ENCODE data around the gene SAMD4A.

SAMD4A gene, protein sequence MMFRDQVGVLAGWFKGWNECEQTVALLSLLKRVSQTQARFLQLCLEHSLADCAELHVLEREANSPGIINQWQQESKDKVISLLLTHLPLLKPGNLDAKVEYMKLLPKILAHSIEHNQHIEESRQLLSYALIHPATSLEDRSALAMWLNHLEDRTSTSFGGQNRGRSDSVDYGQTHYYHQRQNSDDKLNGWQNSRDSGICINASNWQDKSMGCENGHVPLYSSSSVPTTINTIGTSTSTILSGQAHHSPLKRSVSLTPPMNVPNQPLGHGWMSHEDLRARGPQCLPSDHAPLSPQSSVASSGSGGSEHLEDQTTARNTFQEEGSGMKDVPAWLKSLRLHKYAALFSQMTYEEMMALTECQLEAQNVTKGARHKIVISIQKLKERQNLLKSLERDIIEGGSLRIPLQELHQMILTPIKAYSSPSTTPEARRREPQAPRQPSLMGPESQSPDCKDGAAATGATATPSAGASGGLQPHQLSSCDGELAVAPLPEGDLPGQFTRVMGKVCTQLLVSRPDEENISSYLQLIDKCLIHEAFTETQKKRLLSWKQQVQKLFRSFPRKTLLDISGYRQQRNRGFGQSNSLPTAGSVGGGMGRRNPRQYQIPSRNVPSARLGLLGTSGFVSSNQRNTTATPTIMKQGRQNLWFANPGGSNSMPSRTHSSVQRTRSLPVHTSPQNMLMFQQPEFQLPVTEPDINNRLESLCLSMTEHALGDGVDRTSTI

DNA sequence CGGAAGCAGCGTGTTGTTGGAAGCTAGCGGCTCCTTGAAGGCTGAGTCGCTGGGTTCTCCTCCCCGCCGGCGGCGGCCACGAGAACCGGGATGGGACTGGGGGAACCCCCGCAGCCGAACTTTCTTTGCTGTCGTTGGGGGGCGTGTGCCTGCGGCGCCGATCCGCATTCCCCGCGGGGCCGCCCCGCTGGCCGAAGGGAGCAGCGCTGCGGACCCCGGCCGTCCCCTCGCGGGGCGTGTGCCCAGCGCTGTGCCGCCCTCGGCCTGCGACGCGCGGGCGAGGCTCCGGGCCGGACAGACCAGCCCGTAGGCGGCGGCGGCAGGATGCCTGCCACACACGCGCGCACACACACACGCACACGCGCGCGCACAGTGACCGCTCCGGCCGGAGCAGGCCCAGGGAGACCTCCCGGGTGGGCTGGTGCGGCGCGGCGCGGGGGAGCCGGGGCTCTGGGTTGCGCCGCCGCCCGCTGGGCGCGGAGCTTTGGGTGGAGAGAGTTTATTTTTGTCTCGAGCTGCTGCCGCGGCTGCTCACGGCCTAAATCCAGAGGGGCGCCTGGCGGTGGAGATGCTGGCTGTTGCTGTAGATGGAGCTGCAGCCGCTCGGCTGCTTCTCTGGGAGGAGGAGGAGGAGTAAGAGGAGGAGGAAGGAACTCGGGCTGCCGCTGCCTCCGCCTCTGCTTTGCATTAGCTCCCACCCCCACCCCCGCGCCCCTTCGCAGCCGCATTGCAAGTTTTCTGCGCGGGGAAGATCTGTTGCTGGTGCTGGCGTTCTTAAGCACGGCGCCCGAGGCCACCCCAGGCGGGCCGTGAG, at the start of gene SAMD4A:
SAMD4A (plus strand) TSS at position 719 of the 814 bp plus-strand sequence. CDS start 789 bp downstream, outside the sequence.
- peak; percentile 91 for DNase-seq

DNA sequence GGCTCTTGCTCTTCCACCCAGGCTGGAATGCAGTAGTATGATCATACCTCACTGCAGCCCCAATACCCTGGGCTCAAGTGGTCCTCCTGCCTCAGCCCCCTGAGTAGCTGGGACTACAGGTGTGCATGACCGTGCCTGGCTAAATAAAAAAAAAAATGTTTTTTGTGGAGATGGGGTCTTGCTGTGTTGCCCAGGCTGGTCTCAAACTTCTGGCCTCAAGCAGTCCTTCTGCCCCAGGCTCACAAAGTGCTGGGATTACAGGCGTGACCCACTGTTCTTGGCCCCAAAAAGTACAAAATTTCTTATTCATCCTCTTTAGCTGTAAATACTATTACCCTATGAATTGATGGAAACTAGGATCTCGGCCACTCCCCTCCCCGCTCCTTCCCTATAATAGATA, 42.5 kb upstream of the SAMD4A start:
- no peak for DNase-seq

DNA sequence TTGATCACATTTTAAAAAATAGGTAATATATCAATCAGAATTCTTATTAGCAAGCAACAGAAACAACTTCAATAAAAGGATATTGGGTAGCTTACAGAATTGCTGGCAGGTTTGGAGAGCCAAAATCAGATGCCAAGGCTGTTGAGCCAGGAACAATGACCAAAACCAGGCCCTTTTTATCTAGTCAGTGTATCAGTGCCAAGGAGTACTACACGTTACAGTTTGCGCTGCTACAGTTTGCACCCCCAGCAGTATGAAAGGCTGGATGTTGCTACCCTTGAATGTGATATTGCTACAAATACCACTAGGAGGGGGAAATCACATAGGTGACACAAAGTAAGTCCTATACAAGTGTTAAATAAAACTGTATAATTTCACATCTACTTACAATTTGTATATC, 38.0 kb upstream of the SAMD4A start:
- no peak for DNase-seq

DNA sequence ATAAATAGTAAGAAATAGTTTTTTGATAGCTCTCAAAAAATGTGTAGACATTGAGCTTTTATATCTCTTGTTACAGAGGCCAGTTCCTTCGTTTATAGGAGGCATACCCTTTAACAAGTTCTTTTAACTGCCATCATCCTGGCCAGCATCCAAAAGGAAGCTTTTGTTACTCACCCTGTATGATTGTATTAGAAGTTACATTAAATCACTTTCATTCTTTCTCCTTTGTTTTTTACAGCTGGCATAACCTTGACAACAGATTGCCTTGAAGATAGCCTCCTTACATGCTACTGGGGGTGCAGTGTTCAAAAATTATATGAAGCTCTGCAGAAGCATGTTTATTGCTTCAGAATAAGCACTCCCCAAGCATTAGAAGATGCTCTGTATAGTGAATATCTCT, 37.1 kb upstream of the SAMD4A start:
- DNase-seq = no peak

DNA sequence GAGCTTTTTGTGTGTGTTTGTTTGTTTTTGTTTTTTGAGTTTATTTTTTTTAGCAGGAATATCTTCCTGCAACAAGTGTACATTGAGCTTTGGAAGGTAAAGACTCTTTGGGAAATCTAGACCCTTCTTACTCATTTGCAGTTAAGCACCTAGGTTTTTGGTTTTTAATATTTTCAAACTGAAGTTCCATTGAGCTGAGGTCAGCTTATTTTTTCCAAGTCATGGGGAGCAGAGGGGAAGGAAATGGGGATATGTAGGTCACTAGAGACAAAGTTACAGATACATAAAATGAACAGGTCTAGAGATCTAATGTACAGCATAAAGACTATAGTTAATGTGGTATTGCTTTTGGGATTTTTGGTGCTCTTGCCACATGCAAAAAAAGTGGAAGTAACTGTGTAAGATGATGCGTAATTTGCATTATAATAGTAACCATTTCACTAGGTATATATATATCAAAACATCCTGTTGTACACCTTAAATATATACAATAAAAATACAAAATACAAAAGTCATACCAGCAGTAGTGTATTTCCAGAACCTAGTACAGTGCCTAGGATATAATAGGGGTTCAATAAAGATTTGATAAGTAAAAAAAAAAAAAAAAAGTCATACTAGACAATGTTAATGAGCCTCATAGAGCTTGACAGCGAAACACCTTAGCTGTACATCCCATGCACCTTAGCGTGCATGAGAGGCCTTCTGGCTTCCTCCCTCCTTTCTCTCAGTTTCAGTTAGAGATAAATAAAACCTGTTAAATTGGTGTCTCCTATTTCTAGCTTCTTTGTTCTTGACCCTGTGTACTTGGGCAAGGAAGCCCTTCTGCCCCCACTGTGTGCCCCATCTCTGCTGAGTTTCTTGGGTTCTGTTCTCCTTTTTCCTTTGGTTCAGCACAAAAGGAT, 34.6 kb upstream of the SAMD4A start:
- no peak for DNase-seq

DNA sequence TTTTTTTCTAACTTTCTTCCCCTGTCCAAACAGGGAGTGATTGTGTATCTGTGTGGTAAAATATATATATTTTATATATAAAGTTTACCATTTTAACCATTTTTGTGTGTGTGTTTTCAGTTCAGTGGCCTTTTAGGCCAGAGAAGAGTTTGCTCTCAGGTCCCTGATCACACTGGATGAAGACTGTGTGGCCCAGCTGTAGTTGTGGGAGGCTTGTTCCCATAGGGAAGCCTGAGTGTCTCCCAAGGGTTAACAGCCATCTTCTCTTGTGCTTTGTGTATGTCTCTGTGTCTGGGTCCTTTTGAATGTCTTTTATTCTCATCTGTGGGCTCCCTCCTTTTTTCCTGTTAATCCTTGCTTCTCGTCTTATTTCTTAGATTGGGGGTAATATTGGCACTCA, 33.8 kb upstream of the SAMD4A start:
- DNase-seq = no peak

DNA sequence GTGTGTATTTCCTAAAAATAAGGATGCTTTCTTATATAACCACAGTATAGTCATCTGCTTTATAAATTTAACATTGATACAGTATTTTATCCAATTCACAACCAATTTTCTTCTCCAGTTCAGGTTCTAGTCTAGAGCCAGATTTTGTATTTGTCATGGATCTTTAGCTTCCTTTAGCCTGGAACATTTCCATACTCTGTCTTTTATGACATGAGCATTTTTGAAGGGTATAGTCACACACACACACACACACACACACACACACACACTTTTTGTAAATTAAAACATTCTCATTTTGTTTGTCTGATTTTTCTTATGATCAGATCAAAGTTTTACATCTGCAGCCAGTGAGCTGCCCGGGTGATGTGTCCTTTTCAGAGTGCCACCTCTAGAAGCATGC, 31.8 kb upstream of the SAMD4A start:
- DNase-seq = no peak

DNA sequence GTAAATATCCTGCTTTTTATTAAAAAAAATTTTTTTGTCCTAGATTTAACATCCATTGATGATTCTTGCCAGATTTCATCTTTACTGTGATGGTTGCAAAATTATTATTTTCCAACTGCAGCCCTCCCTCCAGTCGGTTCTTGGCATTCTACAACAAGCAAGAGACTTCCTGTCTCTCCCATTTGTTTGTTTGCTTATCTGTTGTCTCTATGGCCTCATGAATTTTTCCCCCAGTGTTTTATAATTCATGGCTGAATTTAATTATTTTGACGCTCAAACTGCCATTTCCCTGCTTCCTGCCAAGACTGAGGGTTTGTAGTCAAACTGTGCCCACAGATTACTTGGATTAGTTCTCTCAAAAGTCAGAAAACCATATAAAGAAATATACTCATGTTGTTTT, 31.3 kb upstream of the SAMD4A start:
- DNase-seq = no peak

DNA sequence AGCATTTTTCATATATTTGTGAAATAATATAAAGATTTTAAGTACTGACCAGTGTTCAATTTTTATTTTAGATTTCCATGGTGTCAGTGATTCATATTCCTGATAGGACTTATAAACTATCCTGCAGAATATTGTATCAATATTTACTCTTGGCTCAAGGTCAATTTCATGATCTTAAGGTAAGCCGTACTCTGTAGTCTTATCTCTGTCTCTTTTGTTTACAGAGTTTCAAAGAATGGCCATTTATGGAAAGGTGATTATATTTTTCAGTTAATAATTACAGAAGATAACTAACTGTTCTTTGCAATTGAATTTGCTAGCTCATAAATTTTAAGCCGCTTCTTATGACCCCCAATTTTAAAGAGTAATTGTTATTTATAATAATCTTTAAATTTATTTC, 29.3 kb upstream of the SAMD4A start:
- DNase-seq = no peak

DNA sequence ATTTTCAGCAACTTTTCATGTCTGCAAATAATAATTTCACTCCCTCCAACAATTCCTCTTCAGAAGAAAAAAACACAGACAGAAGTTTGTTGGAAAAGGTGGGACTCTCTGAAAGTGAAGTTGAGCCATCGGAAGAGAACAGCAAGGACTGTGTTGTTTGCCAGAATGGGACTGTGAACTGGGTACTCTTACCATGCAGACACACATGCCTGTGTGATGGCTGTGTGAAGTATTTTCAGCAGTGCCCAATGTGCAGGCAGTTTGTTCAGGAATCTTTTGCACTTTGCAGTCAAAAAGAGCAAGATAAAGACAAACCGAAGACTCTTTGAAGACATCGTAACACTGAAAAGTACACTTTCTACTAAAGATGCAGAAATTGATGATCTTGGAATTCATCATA, 28.9 kb upstream of the SAMD4A start:
- DNase-seq = no peak

DNA sequence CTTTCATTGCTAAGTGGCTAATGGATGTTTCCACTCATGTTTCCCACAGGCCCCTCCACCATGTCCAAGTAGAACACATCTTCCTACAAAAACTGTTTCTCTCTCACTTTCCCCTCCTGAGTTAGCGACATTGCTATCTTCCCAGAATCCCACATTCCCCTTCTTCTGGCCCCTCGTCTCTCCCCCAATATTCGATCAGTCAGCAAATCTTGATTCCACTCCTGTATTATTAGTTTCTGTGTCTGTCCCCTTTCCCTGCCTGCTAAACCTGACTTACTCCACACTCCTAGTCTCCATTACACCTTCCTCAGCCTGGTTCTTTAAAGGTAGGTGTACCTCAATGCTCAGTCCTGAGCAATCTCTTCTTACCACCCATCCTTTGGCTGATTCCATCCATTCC, 19.3 kb upstream of the SAMD4A start:
- DNase-seq = no peak

DNA sequence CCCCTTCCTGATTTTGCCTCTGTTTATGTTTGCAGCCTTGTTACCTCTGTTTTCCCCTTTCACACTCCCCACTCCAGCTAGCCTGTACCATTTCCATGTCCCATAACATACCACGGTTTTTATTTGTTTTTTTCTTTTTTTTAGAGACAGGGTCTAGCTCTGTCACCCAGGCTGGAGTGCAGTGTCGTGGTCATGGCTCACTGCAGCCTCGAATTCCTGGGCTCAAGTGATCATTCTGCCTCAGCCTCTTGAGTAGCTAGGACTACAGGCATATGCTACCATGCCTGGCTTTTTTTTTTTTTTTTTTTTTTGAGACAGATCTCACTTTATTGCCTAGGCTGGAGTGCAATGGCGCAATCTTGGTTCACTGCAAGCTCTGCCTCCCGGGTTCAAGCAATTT, 18.4 kb upstream of the SAMD4A start:
- no peak for DNase-seq

DNA sequence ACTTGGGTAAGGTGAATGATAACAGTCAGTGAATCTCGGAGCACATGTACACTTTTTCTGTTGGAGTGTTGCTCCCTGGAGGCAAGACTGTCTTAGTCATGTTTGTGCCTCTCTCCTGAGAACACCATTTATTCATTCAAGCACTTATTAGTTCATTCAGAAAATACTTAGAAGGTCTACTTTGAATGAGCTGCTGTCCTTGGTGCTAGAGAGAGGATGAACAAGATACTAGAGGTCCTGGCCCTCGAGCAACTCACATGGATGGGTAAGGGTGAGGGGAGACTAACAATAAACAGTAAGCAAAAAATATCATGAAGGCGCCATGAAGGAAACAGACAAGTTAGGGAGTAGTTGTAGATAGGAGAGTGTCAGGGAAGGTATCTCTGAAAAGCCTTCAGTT, 17.1 kb upstream of the SAMD4A start:
- no peak for DNase-seq

DNA sequence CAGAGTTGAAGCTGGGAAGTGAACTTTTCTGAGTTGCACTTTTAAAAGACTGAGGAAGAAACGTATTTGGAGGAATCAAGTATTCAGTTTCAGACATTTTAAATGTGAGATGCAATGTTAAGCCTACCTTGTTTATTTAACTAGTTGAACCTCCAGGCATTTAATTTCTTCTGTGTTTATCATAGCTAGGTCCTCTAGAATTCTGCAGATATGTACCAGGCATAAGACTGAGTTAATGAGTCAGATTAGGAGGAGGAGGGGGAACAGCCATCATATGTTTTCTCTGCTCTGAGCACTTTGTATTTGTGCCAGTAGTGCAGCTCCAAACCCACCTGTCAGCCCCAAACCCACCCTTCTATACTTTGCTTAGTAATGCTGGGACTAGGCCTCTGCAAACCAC, 16.4 kb upstream of the SAMD4A start:
- no peak for DNase-seq

DNA sequence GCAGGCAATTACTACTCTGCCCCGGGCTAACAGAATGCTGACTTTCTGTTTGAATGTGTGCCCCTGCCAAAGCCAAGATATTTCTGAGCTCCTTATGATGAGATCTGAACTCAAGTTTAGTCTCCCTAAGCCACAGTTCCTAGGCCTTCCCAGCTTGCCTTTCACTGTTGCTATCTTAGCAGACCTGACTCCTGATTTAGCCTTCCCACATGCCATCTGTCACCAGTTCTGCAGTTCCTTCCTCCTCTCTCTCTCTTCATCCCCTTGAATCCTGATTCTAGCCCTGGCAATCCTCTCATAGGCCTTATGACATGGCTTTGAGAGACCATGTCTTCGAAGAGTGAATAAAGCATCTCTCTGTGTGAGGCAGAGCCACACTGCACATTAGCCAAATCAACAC, 12.5 kb upstream of the SAMD4A start:
- DNase-seq = no peak

DNA sequence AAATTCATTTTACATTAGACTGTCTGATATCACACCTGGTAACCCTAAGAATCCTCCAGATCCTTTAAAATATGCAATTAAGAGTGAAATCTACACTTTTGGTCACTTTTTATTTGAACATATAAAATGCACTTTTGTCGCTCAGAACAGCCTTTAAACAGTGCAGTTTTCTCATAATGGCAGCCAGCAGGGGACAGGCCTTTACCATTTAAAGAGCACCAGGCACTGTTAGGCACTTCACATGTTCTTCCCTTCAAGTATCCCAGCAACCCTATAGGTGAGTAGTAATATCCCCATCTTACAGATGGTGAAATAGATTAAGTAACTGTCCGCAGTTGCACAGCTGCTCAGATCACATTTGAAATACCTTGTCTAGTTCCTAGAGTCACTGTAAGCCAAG, 11.3 kb upstream of the SAMD4A start:
- no peak for DNase-seq

DNA sequence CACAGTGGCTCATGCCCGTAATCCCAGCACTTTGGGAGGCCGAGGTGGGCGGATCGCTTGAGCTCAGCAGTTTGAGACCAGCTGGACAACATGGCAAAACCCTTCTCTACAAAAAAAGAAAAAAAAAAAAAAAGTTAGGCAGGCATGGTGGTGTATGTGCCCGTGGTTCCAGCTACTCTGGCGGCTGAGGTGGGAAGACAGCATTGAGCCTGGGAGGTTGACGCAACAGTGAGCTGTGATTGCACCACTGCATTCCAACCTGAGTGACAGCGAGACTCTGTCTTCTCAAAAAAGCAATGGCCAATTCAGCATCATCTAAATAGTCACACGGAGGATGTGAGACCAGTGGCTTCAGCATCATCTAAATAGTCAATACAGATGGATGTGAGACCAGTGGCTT, 10.4 kb upstream of the SAMD4A start:
- DNase-seq = no peak

DNA sequence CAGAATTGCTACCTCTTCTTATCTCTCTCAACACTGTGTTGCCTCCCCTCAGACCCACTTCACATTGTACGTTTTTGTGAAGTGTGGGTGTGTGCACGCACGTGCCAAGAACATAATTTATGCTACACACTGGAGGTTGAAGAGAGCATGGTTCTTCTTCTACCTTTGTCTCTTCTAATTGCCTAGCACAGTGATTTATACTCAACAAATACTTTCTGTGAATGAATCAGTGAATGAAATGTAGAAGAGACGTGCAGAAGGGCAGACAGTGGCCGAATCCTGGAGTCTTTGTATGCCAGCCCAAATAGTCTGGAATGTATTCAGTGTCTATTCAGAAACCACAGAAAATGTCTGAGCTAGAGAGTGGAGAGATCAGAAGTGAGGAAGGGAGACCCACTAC, 4.6 kb upstream of the SAMD4A start:
- DNase-seq = no peak

DNA sequence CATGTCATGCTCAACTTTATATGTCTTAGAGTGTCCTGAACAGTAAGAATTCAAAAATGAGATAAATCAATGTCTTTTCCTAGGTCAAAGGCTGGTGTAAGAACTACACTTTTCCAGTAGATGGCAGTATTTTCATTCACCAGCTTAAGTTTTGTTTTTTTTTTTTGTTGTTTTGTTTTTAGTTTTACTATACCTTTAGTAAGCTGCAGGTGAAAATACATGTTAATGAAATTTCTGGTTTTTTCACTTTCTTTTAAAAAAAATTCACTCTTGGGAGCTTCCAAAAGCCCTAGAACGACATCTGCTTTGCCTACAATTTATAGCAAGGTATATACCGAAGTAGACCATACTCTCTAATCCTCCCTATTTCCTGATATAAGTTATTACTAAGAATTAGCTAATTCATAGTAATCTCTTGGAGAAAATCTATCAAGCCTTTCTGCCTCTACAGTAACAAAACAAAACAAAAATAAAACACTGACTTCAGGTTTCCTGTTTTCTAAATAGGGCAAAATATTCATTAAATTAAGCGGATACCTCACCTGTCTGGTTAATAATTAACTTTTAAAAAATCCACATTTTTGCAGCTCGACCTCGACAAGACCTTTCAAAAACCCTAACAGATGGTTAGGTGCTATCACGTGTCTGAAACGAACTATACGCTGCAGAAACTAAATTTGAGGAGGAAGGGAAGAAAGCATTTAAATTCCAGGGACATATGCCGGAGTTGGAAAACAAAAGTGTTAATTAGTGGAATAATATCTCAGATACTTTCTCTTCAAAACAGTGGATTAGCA, 2.7 kb upstream of the SAMD4A start:
- no peak for DNase-seq

DNA sequence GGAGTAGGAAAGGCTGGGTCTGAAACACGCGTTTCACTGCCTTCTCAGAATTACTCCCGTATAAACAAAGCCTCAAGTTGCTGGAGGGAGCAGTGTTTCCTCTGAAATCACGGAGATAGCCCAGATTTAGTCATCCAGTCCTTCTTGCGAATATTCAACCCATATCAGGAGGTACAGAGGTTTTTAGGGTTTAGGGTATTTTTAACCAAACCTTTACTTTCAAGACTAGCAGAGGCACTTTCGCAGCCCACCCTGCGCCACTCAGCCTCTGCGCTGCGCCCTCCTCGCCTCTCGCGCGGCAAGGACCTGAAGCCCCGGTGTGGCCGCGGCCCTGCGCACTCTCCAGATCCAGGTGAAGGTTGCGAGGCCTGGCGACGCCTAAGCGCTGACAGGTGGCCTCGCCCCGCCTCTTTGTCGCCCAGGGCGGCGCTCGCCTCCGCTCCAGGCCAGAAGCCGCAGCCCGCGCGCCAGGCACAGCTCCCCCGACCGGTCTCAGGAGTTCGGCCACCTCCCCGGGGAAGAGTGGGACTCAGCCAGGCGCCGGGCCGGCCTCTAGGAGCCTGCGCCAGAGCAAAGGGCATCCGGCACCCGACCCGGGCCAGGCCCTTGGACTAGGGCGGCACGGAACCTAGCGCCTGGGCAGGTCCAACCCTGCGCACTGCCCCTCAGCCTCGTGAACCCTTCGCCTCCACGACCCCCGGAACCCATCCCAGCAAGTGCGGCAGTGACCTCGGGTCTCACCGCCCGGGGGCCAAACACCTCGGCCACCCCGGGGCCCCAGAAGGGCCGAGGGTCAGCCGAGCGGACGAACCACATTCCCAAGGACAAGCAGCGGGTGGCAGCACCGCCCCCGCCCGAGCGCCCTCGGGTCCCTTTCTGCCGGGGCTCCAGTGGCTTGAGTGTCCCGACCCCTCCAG, 1.8 kb upstream of the SAMD4A start:
- peak; percentile 73 for DNase-seq
